ENCODE data around the gene BRCC3. TPM values are rescaled to one million over a fixed set of nuclear protein-coding genes. Genes with fewer than 3 reads are reported as not detected.
"Not testable (repeated sequence)": the region's sequence is repeated elsewhere in the genome, so short reads cannot be mapped to it uniquely, and the experiment has no call there.

Gene BRCC3
- total RNA-seq, 2 donors from 2014 or later, result 7.6 to 8.3 TPM

DNA sequence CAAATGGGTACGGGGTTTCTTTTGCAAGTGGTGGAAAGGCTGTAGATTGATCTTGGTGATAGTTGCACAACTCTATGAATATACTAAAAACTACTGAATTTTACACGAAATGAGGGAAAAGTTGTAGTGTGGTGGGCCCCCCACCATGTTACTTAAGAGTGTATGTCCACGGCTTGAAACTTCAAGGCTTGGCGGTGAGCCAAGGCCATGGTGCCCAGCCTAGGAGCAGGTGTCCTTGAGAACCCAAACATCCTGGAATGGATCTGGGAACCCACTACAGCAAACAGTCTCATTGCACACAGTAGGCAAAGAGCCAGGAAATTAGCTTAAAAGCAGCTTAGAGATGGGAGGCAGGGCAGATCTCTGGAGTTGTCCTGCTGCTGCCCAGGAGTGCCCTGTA is 62.9 kb downstream of the BRCC3 start:
- Histone ChIP-seq H3K9me3 (peaks cover 0 to 9% of the 10 kb centered on the region in 2 donors), H3K27ac (no peak overlapping the region), H3K4me1 (no peaks in the 10 kb centered on the region), H3K4me3 (no peak overlapping the region), H3K27me3 (no peaks in the 10 kb centered on the region), H3K36me3 (no peaks in the 10 kb centered on the region)
- TF ChIP-seq, protein P1, sequence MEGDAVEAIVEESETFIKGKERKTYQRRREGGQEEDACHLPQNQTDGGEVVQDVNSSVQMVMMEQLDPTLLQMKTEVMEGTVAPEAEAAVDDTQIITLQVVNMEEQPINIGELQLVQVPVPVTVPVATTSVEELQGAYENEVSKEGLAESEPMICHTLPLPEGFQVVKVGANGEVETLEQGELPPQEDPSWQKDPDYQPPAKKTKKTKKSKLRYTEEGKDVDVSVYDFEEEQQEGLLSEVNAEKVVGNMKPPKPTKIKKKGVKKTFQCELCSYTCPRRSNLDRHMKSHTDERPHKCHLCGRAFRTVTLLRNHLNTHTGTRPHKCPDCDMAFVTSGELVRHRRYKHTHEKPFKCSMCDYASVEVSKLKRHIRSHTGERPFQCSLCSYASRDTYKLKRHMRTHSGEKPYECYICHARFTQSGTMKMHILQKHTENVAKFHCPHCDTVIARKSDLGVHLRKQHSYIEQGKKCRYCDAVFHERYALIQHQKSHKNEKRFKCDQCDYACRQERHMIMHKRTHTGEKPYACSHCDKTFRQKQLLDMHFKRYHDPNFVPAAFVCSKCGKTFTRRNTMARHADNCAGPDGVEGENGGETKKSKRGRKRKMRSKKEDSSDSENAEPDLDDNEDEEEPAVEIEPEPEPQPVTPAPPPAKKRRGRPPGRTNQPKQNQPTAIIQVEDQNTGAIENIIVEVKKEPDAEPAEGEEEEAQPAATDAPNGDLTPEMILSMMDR (IDR thresholded peaks at IDR 0.05), result no peak
- no peak for DNase-seq (ENCODE audit: low spot score)

- Histone ChIP-seq H3K27ac (no peak overlapping the region), H3K4me3 (no peak overlapping the region), H3K36me3 (no peaks in the 10 kb centered on the region), H3K4me1 (no peaks in the 10 kb centered on the region), H3K27me3 (no peaks in the 10 kb centered on the region), H3K9me3 (no peaks in the 10 kb centered on the region)
- TF ChIP-seq, protein P1 (IDR thresholded peaks at IDR 0.05), result no peak
- DNase-seq (ENCODE audit: low spot score), result no peak
These were observed 72.7 kb downstream of the BRCC3 start for GRCh38 chrX:155143959-155144548.

- no peak for DNase-seq (ENCODE audit: low spot score)
- Histone ChIP-seq H3K36me3 (no peaks in the 10 kb centered on the region), H3K4me3 (no peak overlapping the region), H3K27me3 (no peaks in the 10 kb centered on the region), H3K4me1 (no peaks in the 10 kb centered on the region), H3K27ac (no peak overlapping the region), H3K9me3 (no peaks in the 10 kb centered on the region)
- TF ChIP-seq, protein P1 (IDR thresholded peaks at IDR 0.05), result no peak
These were observed 73.6 kb downstream of the BRCC3 start for GRCh38 chrX:155144926-155145325.

- not testable (repeated sequence) for H3K36me3 ChIP-seq; H3K9me3 ChIP-seq; H3K4me3 ChIP-seq; H3K27ac ChIP-seq; DNase-seq (ENCODE audit: low spot score); H3K4me1 ChIP-seq; H3K27me3 ChIP-seq
These were observed 76.3 kb downstream of the BRCC3 start for GRCh38 chrX:155147612-155148011.

DNA sequence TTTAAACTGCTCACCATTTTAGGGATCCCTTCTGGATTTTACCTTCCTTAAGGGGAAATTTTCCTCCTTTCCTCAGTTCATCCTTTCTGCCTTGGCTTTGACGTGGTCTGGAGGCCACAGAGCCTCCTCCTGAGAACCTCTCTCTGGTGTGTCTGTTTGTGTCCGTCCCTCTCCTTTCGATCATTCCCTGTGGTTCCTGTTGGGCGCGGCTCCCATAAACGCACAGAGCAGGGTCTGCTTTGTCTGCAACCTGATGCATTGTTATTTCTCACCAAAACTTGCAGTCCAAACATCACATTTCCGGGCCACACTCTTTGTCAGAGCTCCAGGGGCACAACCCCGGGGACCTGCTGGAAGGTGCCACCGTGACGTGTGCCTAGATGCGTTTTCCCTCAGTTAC is 76.9 kb downstream of the BRCC3 start:
- H3K36me3 ChIP-seq; H3K4me1 ChIP-seq; H3K4me3 ChIP-seq; H3K27me3 ChIP-seq; DNase-seq (ENCODE audit: low spot score); H3K9me3 ChIP-seq; H3K27ac ChIP-seq: not testable (repeated sequence)

- DNase-seq (ENCODE audit: low spot score), result no peak
- Histone ChIP-seq H3K27me3 (no peaks in the 10 kb centered on the region), H3K36me3 (no peaks in the 10 kb centered on the region), H3K4me3 (no peak overlapping the region), H3K9me3 (peaks cover 0 to 15% of the 10 kb centered on the region in 2 donors), H3K27ac (no peak overlapping the region), H3K4me1 (no peaks in the 10 kb centered on the region)
- TF ChIP-seq, protein P1 (IDR thresholded peaks at IDR 0.05), result peak in 1 of 2 donors; percentile 56
These were observed 77.6 kb downstream of the BRCC3 start for GRCh38 chrX:155148724-155149537.
